ENCODE measurements around the gene TDRD7. TPM values are rescaled to one million over a fixed set of nuclear protein-coding genes. Genes with fewer than 3 reads are reported as not detected.
A peak's percentile ranks its signal among the peaks of the same experiment; 100 is the strongest.

TDRD7 gene
- polyA plus RNA-seq (2013, experiment 1 of 2): 2.3 TPM
- 2.2 TPM for polyA plus RNA-seq (2013, experiment 2 of 2)

- Histone ChIP-seq H2AK5ac (ENCODE audit: low read length) (no peak within 1 kb of the TSS), H3K27ac (ENCODE audit: low read depth, low read length) (no peak within 1 kb of the TSS), H2BK15ac (replicated peaks; ENCODE audit: low read depth) (no peak within 1 kb of the TSS), H3K56ac (ENCODE audit: low read length) (peak within 1 kb of the TSS; percentile 26), H4K8ac (ENCODE audit: low read depth, low read length) (peak within 1 kb of the TSS; percentile 42), H3K18ac (ENCODE audit: low read length) (no peak within 1 kb of the TSS), H3K4me1 (ENCODE audit: control insufficient read depth, low read depth, low read length) (no peaks in the 10 kb centered on the region), H2BK5ac (ENCODE audit: low read length) (no peak within 1 kb of the TSS), H3K23ac (ENCODE audit: low read length) (no peak within 1 kb of the TSS), H3K9ac (ENCODE audit: low read length) (peak within 1 kb of the TSS; percentile 38), H3K4me3 (ENCODE audit: low read length) (peak within 1 kb of the TSS; percentile 1), H4K5ac (ENCODE audit: low read length) (no peak within 1 kb of the TSS), H2BK120ac (ENCODE audit: low read depth, low read length) (no peak within 1 kb of the TSS), H3K79me1 (ENCODE audit: low read length) (no peaks in the 10 kb centered on the region), H3K27me3 (ENCODE audit: insufficient read depth, low read length, poor library complexity) (no peaks in the 10 kb centered on the region), H3K4me2 (ENCODE audit: low read length) (peak within 1 kb of the TSS; percentile 16), H3K79me2 (ENCODE audit: control insufficient read depth, insufficient read depth, low read length) (no peaks in the 10 kb centered on the region), H3K4ac (ENCODE audit: low read depth, low read length) (no peak within 1 kb of the TSS), H3K36me3 (ENCODE audit: control insufficient read depth, insufficient read depth, low read length) (no peaks in the 10 kb centered on the region)
- DNase-seq: peak; percentile 56
- WGBS (ENCODE audit: extremely low coverage, insufficient coverage, low lambda C conversion rate): no CpG with 5 or more reads among the region's 115 CpGs
These were observed at the start of gene TDRD7 for GRCh38 chr9:97411789-97412625. TSS of gene TDRD7 (plus strand) at chr9:97412096. CDS start at chr9:97428466, 16,370 bp downstream.

GRCh38 chr9:97362777-97363545 lies 48.9 kb upstream of the TDRD7 start:
- no peak for DNase-seq
- H3K79me1 ChIP-seq (ENCODE audit: low read length): no peaks in the 10 kb centered on the region
- no peak overlapping the region for H2BK5ac ChIP-seq (ENCODE audit: low read length)
- H3K4me1 ChIP-seq (ENCODE audit: control insufficient read depth, low read depth, low read length): no peaks in the 10 kb centered on the region
- WGBS (ENCODE audit: extremely low coverage, insufficient coverage, low lambda C conversion rate): no CpG with 5 or more reads among the region's 5 CpGs
- no peak overlapping the region for H4K5ac ChIP-seq (ENCODE audit: low read length)
- H3K4ac ChIP-seq (ENCODE audit: low read depth, low read length): no peak overlapping the region
- no peak overlapping the region for H4K8ac ChIP-seq (ENCODE audit: low read depth, low read length)
- H3K56ac ChIP-seq (ENCODE audit: low read length): no peak overlapping the region
- H2BK15ac ChIP-seq (replicated peaks; ENCODE audit: low read depth): no peak overlapping the region
- no peak overlapping the region for H2BK120ac ChIP-seq (ENCODE audit: low read depth, low read length)
- H3K4me3 ChIP-seq (ENCODE audit: low read length): no peak overlapping the region
- H3K27me3 ChIP-seq (ENCODE audit: insufficient read depth, low read length, poor library complexity): no peaks in the 10 kb centered on the region
- H3K27ac ChIP-seq (ENCODE audit: low read depth, low read length): no peak overlapping the region
- H3K4me2 ChIP-seq (ENCODE audit: low read length): no peak overlapping the region
- H3K18ac ChIP-seq (ENCODE audit: low read length): no peak overlapping the region
- no peak overlapping the region for H2AK5ac ChIP-seq (ENCODE audit: low read length)
- no peak overlapping the region for H3K9ac ChIP-seq (ENCODE audit: low read length)
- H3K23ac ChIP-seq (ENCODE audit: low read length): no peak overlapping the region
- H3K79me2 ChIP-seq (ENCODE audit: control insufficient read depth, insufficient read depth, low read length): no peaks in the 10 kb centered on the region
- no peaks in the 10 kb centered on the region for H3K36me3 ChIP-seq (ENCODE audit: control insufficient read depth, insufficient read depth, low read length)

GRCh38 chr9:97363661-97364299 lies 48.1 kb upstream of the TDRD7 start:
- H3K79me1 ChIP-seq (ENCODE audit: low read length): no peaks in the 10 kb centered on the region
- no peaks in the 10 kb centered on the region for H3K36me3 ChIP-seq (ENCODE audit: control insufficient read depth, insufficient read depth, low read length)
- H3K27me3 ChIP-seq (ENCODE audit: insufficient read depth, low read length, poor library complexity): no peaks in the 10 kb centered on the region
- H3K56ac ChIP-seq (ENCODE audit: low read length): no peak overlapping the region
- H3K9ac ChIP-seq (ENCODE audit: low read length): no peak overlapping the region
- H3K4me1 ChIP-seq (ENCODE audit: control insufficient read depth, low read depth, low read length): no peaks in the 10 kb centered on the region
- H3K23ac ChIP-seq (ENCODE audit: low read length): no peak overlapping the region
- no peak overlapping the region for H2BK5ac ChIP-seq (ENCODE audit: low read length)
- H2BK15ac ChIP-seq (replicated peaks; ENCODE audit: low read depth): no peak overlapping the region
- no peak overlapping the region for H3K27ac ChIP-seq (ENCODE audit: low read depth, low read length)
- no peak overlapping the region for H2AK5ac ChIP-seq (ENCODE audit: low read length)
- no peaks in the 10 kb centered on the region for H3K79me2 ChIP-seq (ENCODE audit: control insufficient read depth, insufficient read depth, low read length)
- H3K4ac ChIP-seq (ENCODE audit: low read depth, low read length): no peak overlapping the region
- no peak overlapping the region for H4K8ac ChIP-seq (ENCODE audit: low read depth, low read length)
- DNase-seq: no peak
- no peak overlapping the region for H2BK120ac ChIP-seq (ENCODE audit: low read depth, low read length)
- no peak overlapping the region for H3K18ac ChIP-seq (ENCODE audit: low read length)
- no CpG with 5 or more reads among the region's 11 CpGs for WGBS (ENCODE audit: extremely low coverage, insufficient coverage, low lambda C conversion rate)
- no peak overlapping the region for H3K4me3 ChIP-seq (ENCODE audit: low read length)
- H3K4me2 ChIP-seq (ENCODE audit: low read length): no peak overlapping the region
- H4K5ac ChIP-seq (ENCODE audit: low read length): no peak overlapping the region

GRCh38 chr9:97364769-97365490 lies 47.0 kb upstream of the TDRD7 start:
- Histone ChIP-seq H3K4me3 (ENCODE audit: low read length) (no peak overlapping the region), H3K9ac (ENCODE audit: low read length) (no peak overlapping the region), H2AK5ac (ENCODE audit: low read length) (no peak overlapping the region), H3K56ac (ENCODE audit: low read length) (no peak overlapping the region), H3K79me2 (ENCODE audit: control insufficient read depth, insufficient read depth, low read length) (no peaks in the 10 kb centered on the region), H2BK5ac (ENCODE audit: low read length) (no peak overlapping the region), H4K8ac (ENCODE audit: low read depth, low read length) (no peak overlapping the region), H3K4me1 (ENCODE audit: control insufficient read depth, low read depth, low read length) (no peaks in the 10 kb centered on the region), H3K4me2 (ENCODE audit: low read length) (no peak overlapping the region), H3K36me3 (ENCODE audit: control insufficient read depth, insufficient read depth, low read length) (no peaks in the 10 kb centered on the region), H3K18ac (ENCODE audit: low read length) (no peak overlapping the region), H3K79me1 (ENCODE audit: low read length) (no peaks in the 10 kb centered on the region), H3K4ac (ENCODE audit: low read depth, low read length) (no peak overlapping the region), H2BK15ac (replicated peaks; ENCODE audit: low read depth) (no peak overlapping the region), H3K27ac (ENCODE audit: low read depth, low read length) (no peak overlapping the region), H3K27me3 (ENCODE audit: insufficient read depth, low read length, poor library complexity) (no peaks in the 10 kb centered on the region), H2BK120ac (ENCODE audit: low read depth, low read length) (no peak overlapping the region), H3K23ac (ENCODE audit: low read length) (no peak overlapping the region), H4K5ac (ENCODE audit: low read length) (no peak overlapping the region)
- DNase-seq: no peak
- no CpG with 5 or more reads among the region's 8 CpGs for WGBS (ENCODE audit: extremely low coverage, insufficient coverage, low lambda C conversion rate)

- H3K36me3 ChIP-seq (ENCODE audit: control insufficient read depth, insufficient read depth, low read length): no peaks in the 10 kb centered on the region
- no peaks in the 10 kb centered on the region for H3K79me1 ChIP-seq (ENCODE audit: low read length)
- H2BK120ac ChIP-seq (ENCODE audit: low read depth, low read length): no peak overlapping the region
- no peak overlapping the region for H2BK5ac ChIP-seq (ENCODE audit: low read length)
- H3K79me2 ChIP-seq (ENCODE audit: control insufficient read depth, insufficient read depth, low read length): no peaks in the 10 kb centered on the region
- H3K4ac ChIP-seq (ENCODE audit: low read depth, low read length): no peak overlapping the region
- H3K18ac ChIP-seq (ENCODE audit: low read length): no peak overlapping the region
- H3K27me3 ChIP-seq (ENCODE audit: insufficient read depth, low read length, poor library complexity): no peaks in the 10 kb centered on the region
- H3K27ac ChIP-seq (ENCODE audit: low read depth, low read length): no peak overlapping the region
- no peak overlapping the region for H3K9ac ChIP-seq (ENCODE audit: low read length)
- H4K5ac ChIP-seq (ENCODE audit: low read length): no peak overlapping the region
- WGBS (ENCODE audit: extremely low coverage, insufficient coverage, low lambda C conversion rate): no CpG with 5 or more reads among the region's 5 CpGs
- no peak overlapping the region for H2BK15ac ChIP-seq (replicated peaks; ENCODE audit: low read depth)
- H3K4me2 ChIP-seq (ENCODE audit: low read length): no peak overlapping the region
- H3K23ac ChIP-seq (ENCODE audit: low read length): no peak overlapping the region
- no peak overlapping the region for H4K8ac ChIP-seq (ENCODE audit: low read depth, low read length)
- H3K4me1 ChIP-seq (ENCODE audit: control insufficient read depth, low read depth, low read length): no peaks in the 10 kb centered on the region
- H2AK5ac ChIP-seq (ENCODE audit: low read length): no peak overlapping the region
- H3K4me3 ChIP-seq (ENCODE audit: low read length): no peak overlapping the region
- DNase-seq: no peak
- no peak overlapping the region for H3K56ac ChIP-seq (ENCODE audit: low read length)
These were observed 46.3 kb upstream of the TDRD7 start for GRCh38 chr9:97365634-97366033.
